DND-41 (cell line): Measurements from ENCODE around the gene TRAPPC6A.

Source experiments
- EZH2 ChIP-seq: IDR thresholded peaks from 3 replicates; pipeline ENCODE4 v1.6.1; 2012; ENCODE audit warnings: borderline replicate concordance, low read depth, mild to moderate bottlenecking, moderate library complexity, low read length, inconsistent platforms; ENCODE audit not compliant: severe bottlenecking
- TF ChIP-seq, protein P1 (sequence below): IDR thresholded peaks from 2 replicates; pipeline ENCODE4 v1.5.1; 2012; ENCODE audit warnings: borderline replicate concordance, low read length, moderate library complexity, mild to moderate bottlenecking; ENCODE audit not compliant: poor library complexity, severe bottlenecking; ENCODE audit errors: extremely low read depth

DNA sequence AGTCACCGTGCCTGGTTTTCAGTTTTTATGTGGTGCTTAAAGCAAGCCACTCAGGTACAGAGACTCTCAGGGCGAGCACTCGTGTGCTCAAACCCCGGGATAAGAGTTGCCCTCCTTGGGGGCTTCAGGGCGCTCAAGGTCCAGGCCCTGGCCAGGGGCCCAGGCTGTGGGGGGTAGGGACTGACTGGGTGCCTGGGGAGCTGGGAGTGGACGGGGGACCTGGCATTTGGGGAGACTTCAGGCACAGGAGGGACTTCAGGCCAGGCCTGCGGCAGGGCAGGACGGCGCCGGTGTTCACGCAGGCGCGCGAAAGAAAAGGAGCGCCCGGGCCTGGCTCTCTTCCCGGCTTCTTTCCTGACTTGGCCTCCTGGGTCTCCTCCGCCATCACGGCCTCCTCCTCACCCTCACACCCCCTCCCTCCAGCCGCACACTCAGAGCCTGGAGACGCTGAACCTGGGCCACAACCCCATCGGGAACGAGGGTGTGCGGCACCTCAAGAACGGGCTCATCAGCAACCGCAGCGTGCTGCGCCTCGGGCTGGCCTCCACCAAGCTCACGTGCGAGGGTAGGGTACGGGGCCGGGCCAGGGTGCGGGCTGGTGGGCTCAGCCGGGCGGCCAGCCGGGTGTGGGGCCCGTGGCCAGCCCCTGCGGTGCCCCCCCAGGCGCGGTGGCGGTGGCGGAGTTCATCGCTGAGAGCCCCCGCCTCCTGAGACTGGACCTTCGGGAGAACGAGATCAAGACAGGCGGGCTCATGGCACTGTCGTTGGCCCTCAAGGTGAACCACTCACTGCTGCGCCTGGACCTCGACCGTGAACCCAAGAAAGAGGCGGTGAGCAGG, 33.4 kb downstream of the TRAPPC6A start:
- TF ChIP-seq, protein P1, sequence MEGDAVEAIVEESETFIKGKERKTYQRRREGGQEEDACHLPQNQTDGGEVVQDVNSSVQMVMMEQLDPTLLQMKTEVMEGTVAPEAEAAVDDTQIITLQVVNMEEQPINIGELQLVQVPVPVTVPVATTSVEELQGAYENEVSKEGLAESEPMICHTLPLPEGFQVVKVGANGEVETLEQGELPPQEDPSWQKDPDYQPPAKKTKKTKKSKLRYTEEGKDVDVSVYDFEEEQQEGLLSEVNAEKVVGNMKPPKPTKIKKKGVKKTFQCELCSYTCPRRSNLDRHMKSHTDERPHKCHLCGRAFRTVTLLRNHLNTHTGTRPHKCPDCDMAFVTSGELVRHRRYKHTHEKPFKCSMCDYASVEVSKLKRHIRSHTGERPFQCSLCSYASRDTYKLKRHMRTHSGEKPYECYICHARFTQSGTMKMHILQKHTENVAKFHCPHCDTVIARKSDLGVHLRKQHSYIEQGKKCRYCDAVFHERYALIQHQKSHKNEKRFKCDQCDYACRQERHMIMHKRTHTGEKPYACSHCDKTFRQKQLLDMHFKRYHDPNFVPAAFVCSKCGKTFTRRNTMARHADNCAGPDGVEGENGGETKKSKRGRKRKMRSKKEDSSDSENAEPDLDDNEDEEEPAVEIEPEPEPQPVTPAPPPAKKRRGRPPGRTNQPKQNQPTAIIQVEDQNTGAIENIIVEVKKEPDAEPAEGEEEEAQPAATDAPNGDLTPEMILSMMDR, result no peak
- no peak for TF ChIP-seq EZH2
